HG02678 (cell line): ENCODE results near the gene RAD51B.
"Not testable (repeated sequence)": the region's sequence is repeated elsewhere in the genome, so short reads cannot be mapped to it uniquely, and the experiment has no call there.

Source experiments
- ATAC-seq: cut with Tn5 transposase; IDR thresholded peaks from one replicate; pipeline ENCODE4 v1.9.1; 2021; ENCODE audit warnings: mild to moderate bottlenecking, moderate library complexity; ENCODE audit not compliant: unreplicated experiment

Gene RAD51B

DNA sequence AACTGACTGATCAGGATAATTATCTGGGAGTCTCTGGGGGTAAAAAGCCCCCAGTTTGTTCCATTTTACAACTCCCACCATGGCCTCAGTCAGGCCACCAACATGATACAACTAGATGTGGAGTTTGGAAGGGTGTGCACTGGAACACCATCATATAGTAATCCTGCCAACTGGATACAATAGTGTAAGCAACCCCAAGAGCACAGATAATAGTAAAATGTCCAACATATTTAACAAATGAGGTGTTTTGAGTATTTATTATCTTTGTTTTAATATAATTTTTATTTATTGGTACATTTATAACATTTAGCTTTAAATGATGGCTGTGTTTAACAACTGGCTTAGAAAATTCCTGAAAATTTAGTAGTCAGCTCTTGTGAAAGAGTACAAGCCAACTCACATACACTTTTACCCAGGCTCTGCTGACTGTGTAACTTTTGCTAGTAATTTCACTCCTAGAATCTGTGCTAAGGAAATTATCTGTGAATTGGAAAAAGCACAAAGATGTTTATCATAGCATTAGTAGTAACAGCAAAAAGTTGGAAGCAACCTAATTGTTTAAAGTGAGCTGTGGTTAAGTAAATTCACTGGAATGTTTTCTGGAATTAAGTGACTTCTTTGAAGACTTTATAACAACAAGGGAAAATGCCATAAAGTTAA lies 196.8 kb downstream of the RAD51B start:
- no peak for ATAC-seq

DNA sequence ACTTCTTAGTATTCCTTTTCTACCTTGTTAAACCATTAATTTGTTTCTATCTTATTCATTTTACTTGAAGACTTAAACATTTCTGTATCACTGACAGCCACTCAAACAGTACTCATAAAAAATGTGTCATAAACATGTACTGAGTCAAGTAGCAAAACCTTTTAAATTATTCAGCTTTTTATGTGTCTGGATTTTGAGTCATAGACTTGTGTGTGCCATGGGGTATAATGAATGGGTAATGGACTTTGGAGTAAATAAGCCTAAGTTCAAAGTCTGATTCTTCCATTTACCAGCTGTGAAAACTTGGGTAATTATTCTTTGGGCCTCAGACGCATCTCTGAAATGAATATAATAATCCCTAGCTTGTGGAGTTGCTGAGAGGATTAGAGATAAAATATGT lies 199.0 kb downstream of the RAD51B start:
- no peak for ATAC-seq

DNA sequence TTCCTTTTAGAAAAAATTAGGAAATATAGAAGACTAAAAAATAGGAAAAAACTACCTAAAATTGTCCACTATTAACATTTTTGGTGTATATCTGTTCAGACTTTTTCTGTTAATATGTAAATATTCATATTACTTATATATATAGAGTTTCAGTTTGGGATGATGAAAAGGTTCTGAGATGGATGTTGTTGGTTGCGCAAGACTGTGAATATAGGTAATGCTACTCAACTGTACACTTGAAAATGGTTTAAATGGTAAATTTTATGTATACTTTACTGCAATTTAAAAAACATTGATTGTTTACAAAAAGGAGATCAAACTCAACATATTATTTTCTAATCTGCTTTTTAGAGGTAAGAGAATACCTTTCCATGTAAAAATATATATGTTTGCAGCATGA lies 200.9 kb downstream of the RAD51B start:
- no peak for ATAC-seq

DNA sequence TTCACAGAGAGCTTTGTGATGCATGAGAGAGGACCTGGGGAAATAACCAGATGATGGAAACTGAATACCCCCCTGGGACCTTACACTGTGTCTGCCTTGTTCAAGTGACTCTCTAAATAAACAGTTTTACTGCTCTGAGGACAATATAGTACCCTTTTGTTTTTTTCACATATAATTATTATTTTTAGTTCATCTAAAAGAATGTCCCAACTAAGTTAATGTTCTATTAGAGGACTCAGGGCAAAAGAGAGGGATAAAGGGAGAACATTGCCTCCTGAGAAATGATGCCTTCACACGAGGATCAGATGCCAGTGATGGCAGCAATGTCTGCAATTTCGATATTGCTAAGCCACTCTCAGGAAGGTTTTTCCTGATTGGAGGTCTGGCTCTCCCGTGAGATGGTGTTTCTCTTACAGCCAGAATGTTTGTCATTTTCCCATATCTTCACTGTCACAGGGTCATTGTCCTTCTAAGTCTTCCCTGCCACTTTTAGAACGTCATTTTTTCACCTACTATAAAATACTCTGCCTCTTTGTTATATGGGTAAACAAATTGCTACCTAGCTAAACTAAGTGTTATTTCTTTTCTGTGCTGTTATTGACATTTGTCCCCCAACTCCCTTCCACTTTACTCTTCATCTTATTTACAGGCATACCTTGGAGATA lies 201.6 kb downstream of the RAD51B start:
- ATAC-seq: no peak

DNA sequence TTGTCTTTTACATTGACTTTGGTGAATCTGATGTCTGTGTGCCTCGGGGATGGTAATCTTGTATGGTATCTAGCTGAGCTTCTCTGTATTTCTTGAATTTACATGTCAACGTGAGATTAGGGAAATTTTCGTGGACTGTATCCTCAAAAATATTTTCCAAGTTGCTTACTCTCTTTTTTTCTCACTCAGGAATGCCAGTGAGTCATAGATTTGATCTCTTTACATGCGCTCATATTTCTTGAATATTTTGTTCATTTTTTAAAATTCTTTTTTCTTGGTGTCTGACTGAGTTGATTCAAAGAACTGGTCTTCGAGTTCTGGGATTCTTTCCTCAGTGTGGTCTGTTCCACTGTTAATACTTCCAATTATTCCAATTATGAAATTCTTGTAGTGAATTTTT lies 207.7 kb downstream of the RAD51B start:
- ATAC-seq: no peak

DNA sequence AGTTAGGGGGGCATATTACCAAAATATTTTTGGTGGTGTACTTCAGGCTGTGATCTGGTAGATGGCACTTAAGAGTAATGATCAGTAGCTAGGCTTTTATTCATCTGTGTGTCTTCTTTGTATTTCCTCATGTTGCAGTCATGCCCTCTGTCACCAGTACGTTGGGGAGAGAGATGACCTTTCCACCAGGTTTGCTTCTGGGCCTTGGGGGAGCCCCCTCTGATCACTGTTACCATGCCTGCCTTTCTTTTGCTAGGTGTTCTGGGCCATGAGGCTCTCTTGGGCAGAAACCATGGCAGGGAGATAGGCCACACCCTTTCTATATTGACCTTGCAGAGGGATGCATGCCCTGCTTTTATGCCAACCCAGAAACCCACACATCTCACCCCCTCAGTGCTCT lies 208.5 kb downstream of the RAD51B start:
- ATAC-seq: no peak

DNA sequence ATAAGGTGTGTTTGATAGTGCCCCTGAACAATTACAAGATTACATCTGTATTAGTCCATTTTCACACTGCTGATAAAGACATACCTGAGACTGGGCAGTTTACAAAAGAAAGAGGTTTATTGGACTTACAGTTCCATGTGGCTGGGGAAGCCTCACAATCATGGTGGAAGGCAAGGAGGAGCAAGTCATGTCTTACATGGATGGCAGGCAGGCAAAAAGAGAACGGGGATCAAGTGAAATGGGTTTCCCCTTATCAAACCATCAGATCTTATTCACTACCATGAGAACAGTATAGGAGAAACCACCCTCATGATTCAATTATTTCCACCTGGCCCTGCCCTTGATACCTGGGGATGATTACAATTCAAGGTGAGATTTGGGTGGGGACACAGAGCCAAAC lies 211.4 kb downstream of the RAD51B start:
- not testable (repeated sequence) for ATAC-seq

DNA sequence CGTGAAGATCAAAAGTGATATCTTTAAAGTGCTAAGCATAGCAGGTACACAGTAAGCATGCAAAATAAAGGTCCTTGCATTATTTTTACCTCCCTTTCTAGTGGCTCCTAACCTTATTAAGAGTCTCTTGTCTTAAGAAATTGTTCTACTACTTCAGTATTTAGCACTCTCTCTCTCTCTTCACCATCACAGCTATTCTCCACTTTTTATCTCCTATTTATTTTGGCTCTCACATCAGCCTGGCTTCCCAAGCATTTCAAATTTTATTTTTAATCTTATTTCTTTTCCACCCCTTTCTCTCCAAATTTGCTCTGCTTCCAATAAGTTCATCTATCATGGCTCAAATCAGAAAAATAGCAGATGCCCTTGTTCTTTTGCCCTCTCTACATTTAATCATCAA lies 212.6 kb downstream of the RAD51B start:
- ATAC-seq: no peak

DNA sequence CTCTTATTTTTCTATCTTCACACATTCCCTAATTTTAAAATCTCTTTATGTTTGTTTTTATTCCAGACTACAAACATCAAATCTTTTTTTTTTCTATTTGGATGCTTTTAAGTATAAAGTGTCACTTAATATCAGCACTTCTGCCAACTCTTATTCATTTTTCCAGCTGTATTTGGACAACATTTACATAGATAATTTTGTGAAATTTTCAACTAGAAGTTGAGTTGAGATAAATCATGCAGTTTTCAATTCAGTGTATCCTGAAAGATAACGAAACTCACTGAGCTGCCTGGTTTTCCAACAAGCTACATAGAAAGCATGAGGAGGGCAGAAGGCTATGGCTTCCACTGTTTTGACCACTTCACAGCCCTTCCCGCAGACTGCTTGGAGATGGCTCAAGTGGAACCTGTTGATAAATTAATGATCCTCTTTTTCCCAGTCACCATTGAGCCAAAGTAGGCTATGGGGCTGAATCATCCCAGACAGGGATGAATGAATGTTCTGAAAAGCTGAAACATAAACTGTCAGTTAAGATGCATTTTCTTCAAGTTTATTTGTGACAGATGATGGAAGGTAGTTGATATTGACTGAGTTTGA lies 213.9 kb downstream of the RAD51B start:
- ATAC-seq: no peak

DNA sequence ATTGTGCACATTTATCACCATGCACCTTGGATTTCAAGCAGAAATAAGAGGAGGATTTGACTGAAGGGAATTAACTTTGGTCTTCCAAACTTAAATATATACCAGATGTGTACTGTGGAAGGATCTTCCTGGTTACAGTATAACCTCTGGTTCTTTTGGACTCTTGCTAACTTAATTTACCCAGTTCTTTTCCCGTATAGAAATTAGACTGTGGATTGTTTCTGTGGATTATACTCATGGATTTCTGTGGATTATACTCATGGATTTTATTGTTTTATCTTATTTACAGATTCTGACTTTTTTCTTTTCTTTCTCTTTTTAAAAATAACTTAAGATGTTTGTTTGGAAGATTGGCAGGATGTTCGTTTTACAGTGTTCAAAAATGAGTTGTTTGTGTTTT lies 215.3 kb downstream of the RAD51B start:
- no peak for ATAC-seq

DNA sequence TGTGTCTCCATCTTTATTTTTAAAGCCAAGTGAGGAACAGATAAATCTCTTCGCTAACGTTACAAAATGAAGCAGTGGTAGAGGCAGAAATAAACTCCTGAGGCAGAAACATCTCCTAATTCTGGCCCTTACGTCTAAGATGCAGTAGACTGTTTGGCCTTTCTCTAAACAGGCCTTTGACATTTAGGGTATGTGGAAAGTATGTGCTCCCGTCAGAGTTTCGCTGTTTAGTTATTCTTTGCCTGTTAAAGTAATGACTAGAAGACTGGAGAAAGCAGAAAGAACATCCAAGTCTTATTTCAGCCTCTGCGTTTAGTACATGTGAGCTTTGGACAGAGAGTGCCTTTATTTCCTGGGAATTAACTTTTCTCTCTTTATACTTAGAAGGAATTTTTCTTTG lies 216.6 kb downstream of the RAD51B start:
- no peak for ATAC-seq

DNA sequence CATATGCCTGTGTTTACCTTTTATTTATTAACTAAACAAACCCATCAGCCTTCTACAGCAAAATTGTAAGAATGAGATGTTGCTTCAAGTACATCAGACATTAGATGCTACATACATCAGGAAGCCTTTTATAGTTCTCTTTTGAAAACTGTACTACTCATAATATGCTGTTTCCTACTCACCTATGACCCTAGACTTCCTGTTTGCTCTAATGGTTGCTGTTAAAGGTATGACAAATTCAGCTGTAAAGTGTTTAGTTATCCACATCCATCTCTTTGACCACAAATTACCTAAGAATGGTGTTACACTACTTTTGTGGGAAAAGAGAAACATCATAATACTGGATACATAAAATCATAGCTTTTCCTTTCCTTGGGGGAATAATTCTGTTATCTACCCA lies 220.0 kb downstream of the RAD51B start:
- ATAC-seq: no peak

DNA sequence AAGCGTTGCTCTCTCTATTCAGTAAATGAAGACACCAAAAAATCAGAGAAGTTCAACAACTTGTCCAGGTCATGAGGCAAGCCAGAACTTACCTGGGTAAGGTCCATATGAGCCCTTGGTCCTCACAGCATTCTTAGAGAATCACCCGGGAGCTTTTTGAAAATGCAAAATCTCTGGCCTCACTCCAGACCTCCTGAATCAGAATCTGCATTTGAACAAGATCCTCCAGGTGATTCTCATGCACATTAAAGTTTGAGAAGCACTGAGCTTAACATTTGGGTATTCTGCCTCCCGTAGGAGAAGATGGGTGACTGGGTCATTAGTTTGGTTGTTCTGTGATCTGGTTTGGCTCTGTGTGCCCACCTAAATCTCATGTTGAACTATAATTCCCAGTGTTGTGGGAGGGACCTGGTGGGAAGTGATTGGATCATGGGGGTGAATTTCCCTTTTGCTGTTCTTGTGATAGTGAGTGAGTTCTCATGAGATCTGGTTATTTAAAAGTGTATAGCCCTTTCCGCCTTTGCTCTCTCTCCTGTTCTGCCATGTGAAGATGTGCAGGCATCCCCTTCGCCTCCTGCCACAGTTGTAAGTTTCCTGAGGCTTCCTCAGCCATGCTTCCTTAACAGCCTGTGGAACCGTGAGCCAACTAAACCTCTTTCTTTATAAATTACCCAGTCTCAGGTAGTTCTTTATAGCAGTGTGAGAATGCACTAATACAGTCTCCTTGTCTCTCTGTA lies 221.2 kb downstream of the RAD51B start:
- no peak for ATAC-seq

DNA sequence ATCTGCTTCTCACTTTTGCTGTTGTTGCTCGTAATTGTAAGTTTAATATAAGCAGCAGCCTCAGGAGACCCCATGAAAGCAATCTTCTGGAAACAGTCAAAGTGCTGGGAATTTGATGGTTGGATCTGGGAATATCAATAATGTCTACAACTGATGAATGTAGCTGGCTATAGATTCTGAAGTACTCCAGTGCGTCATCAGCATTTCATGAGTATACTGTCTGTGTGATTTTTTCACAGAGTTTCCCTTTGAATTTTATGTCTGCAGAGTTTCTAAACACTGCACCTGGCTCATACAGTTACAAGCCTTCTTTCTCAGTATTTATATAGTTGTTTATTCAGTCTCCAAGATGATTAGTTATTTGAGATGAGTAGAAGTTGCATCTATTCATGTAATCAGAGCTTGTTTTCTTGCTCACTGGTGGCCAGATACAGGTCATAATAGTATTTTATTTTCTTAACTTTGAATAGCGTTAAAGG lies 222.3 kb downstream of the RAD51B start:
- no peak for ATAC-seq

DNA sequence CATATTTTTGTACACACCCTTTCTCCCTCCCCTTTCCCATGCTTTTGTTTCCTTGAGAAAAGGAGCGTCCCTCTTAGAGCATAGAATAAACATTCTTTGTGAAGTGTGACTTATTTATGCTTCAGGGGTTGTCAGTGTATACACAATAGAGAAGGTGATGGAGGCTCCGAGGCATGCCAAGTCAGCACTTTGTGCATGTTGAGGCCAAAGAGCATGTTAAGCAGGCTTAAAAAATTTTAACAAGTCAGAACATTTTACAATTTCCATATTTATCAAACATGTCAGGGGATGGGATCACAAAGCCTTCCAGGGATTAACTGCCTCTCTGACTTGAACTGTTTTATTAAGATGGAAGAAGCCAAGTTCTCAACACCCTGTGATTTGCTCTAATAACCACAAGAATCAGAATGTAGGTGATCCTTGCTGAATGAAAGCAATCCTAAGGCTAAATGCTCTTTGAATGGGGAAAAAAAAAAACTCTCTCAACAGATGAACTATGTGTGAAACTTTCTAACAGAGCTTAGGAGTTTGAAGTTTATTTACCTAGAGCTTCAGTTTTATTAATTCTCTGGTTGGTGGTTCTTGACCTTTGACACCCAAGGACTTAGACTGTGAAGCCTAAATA lies 223.1 kb downstream of the RAD51B start:
- no peak for ATAC-seq

DNA sequence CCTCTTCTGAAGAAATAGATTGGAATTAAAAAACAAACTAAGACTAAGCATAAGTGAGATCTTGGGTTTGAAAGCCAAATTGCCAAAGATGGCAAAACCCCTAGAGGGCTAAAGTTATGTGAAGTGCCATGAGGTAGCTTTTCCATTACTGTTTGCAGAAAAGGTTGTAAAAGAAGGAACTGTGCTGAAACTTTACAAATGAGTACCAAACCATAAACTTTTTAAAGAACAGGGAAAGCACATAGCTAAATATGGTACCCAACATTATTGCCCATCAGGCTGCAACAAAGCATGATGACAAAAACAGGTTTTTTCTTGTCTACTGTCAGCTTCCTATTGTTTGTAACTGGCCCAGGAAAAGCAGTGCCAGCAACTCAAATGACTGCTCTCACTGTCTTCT lies 224.2 kb downstream of the RAD51B start:
- no peak for ATAC-seq

DNA sequence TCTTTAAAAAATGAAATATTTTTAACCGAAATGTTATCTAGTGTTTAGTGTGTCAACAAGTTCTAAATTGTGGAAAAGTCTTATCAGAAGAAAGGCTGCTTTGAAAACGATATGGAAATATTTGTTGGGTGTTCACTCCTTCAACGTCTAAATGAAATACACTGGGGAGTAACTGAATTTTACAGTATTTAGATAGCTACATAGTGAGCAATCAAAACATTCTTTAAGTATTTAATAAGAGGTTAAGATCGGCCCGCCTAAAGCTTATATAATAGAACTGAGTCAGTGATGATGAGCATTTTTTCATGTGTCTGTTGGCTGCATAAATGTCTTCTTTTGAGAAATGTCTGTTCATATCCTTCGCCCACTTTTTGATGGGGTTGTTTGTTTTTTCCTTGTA lies 228.3 kb downstream of the RAD51B start:
- ATAC-seq: no peak

DNA sequence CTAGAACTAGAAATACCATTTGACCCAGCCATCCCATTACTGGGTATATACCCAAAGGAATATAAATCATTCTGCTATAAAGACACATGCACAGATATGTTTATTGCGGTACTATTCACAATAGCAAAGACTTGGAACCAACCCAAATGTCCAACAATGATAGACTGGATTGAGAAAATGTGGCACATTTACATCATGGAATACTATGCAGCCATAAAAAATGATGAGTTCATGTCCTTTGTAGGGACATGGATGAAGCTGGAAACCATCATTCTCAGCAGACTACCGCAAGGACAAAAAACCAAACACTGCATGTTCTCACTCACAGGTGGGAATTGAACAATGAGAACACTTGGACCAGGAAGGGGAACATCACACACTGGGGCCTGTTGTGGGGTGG lies 229.2 kb downstream of the RAD51B start:
- not testable (repeated sequence) for ATAC-seq

DNA sequence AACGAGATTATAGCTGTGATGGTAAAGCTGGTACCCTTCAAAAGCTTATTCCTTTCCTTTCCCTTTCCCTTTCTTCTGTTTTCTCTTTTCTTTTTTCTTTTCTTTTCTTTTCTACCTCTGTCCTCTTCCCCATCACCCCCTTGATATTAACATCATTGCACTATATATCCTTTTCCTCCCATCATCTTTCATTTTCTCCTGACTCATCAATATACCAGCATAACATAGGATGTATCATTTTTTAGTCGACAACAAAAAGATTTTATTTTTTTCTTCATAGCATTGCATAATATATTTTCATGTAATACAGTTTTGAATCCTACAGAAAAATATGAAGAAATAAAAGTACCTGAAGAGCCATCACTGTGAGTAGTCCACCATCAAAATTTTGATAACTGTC lies 230.6 kb downstream of the RAD51B start:
- ATAC-seq: no peak

DNA sequence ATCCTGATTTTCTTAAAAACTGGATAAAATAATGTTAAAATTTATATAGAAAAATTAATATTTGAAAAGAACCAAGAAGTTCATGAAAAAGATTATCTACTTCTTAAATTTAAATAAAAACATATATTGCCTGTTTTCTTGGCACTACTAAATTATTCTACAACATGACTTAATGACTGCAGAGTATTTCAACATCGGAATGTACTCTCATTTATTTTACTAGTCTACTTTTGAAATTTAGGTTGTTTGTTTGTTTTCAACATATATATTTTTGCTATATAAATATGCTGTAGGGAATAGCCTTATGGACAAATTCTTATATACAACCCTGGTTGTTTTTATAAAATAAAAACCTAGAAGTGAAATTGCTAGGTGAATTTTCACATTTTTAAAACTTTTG lies 231.6 kb downstream of the RAD51B start:
- no peak for ATAC-seq

DNA sequence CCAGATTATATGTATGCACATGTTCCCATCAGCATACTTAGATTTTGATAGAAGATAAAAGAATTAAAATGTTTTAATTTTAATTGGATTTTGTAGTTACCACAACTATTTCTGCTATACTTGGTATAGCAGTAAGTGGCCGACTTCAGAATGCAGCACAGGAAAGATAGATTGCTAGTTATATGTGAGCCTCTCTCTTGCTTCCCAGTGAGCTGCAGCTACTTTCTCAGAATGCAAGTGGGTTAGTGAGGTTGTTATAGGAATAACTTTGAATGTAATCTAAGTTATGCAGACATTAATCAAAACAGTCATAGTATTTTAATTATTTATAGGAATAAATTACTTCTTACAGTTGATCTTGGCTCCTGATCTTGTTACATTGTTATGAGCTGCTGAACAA lies 240.6 kb downstream of the RAD51B start:
- ATAC-seq: no peak
